Hypothalamus (tissue), 51 donors: Measurements from ENCODE around the gene ROPN1.

Experiments used
- DNase-seq, 51 donors: peaks; one replicate each; lab custom pipeline; 2025; lab: John Stamatoyannopoulos, UW

The ROPN1 gene

GRCh38 chr3:123951522-123952447 lies 40.1 kb downstream of the ROPN1 start:
- no peak for DNase-seq

GRCh38 chr3:123949641-123950040 lies 42.3 kb downstream of the ROPN1 start:
- DNase-seq = no peak

- no peak for DNase-seq
Measured at GRCh38 chr3:123948449-123948848, 43.5 kb downstream of the ROPN1 start.

- DNase-seq = no peak
Measured at GRCh38 chr3:123947482-123947881, 44.4 kb downstream of the ROPN1 start.

- no peak for DNase-seq
Measured at GRCh38 chr3:123941542-123941941, 50.4 kb downstream of the ROPN1 start.

GRCh38 chr3:123941121-123941520 lies 50.8 kb downstream of the ROPN1 start:
- no peak for DNase-seq

- DNase-seq = no peak
Measured at GRCh38 chr3:123939706-123940105, 52.2 kb downstream of the ROPN1 start.

- no peak for DNase-seq
Measured at GRCh38 chr3:123936400-123936799, 55.5 kb downstream of the ROPN1 start.

- no peak for DNase-seq
Measured at GRCh38 chr3:123935830-123936229, 56.1 kb downstream of the ROPN1 start.

- no peak for DNase-seq
Measured at GRCh38 chr3:123934250-123934649, 57.7 kb downstream of the ROPN1 start.

GRCh38 chr3:123930445-123930844 lies 61.5 kb downstream of the ROPN1 start:
- DNase-seq = no peak

GRCh38 chr3:123929325-123929724 lies 62.6 kb downstream of the ROPN1 start:
- no peak for DNase-seq

GRCh38 chr3:123926396-123926795 lies 65.5 kb downstream of the ROPN1 start:
- DNase-seq = no peak

GRCh38 chr3:123920868-123921267 lies 71.1 kb downstream of the ROPN1 start:
- no peak for DNase-seq

GRCh38 chr3:123920383-123920782 lies 71.5 kb downstream of the ROPN1 start:
- no peak for DNase-seq

- DNase-seq = no peak
Measured at GRCh38 chr3:123919353-123919752, 72.6 kb downstream of the ROPN1 start.
